Measurements from ENCODE around the gene HDAC9. TPM values are rescaled to one million over a fixed set of nuclear protein-coding genes. Genes with fewer than 3 reads are reported as not detected.

The HDAC9 gene
- total RNA-seq, 1 experiment from 2014 or later = 2.1 TPM

DNA sequence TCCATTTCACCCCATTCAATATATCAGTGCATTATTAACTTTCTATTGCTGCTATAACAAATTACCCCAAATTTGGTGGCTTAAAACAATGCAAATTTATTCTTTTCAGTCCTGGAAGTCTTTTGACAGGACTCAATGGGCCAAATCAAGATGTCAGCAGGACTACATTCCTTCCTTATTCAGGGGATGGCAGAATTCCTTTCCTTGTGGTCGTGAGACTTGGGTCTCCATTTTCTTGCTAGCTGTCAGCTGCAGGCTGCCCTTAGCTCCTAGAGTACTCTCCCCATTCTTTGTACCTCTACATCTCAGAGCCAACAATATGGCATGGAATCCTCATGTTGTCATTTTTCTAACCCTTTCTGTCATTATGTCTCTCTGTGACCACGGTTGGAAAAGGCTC, 310.6 kb downstream of the HDAC9 start:
- H3K36me3 ChIP-seq (replicated peaks; ENCODE audit: control insufficient read depth, insufficient read depth, low read length) = no peaks in the 10 kb centered on the region
- H3K27me3 ChIP-seq (ENCODE audit: control insufficient read depth, insufficient read depth, low read length) = no peaks in the 10 kb centered on the region
- DNase-seq = no peak
- no peak overlapping the region for H3K4me3 ChIP-seq (ENCODE audit: insufficient read depth, low read depth, low read length)

DNA sequence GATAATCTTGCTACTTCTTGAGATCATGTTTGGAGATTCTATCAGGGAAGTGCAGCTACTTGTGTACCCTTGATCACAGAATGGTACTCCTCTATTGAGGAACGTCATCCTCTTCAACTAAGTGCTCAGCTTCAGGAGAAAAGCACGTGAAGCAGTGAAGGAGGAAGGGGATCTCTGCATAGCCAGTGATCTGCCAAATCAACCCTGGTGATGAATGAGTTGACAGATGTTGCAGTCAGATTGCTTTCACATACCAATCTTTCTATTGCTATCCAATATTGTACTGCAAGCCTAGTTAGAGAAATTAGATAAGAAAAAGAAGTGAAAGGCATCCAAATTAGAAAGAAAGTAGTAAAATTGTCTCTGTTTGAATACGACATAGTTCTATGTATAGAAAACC, 312.5 kb downstream of the HDAC9 start:
- DNase-seq = no peak
- no peak overlapping the region for H3K4me3 ChIP-seq (ENCODE audit: insufficient read depth, low read depth, low read length)
- H3K27me3 ChIP-seq (ENCODE audit: control insufficient read depth, insufficient read depth, low read length) = no peaks in the 10 kb centered on the region

DNA sequence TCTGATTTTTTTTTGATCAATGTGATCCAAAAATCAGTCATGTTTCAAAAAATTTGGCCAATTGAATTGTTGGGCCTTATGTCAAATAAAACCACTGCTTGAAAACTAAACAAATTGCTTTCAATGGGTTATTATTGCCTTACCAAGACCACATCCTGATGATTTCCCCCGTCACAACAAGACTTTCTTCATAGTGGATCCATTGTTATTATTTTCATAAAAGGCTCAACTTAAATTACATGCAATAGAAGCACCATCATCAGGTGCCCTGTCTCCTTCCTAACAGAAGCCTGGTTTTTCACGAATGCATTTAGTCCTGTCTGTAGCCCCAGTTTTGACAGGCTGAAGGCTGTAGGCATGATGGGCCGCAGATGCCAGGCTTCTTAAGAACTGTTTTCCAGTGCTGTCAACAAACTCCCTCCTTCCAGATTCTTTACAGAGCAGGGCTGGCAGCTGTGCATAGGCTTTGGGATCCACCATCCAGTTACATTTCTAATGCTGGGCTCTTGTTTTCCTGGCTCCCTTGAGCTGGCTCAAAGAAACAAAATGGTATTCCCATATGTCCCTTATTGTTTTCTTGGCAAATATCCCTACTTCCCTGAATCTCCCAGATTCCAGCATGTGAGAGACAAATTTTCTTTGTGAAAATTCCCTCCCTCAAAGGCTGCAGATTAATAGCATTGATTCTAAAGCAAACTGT, 319.9 kb downstream of the HDAC9 start:
- H3K27me3 ChIP-seq (ENCODE audit: control insufficient read depth, insufficient read depth, low read length) = no peaks in the 10 kb centered on the region
- no peak for DNase-seq
- no peaks in the 10 kb centered on the region for H3K36me3 ChIP-seq (replicated peaks; ENCODE audit: control insufficient read depth, insufficient read depth, low read length)
- no peak overlapping the region for H3K4me3 ChIP-seq (ENCODE audit: insufficient read depth, low read depth, low read length)

More for the DNA sequence above, 312.5 kb downstream of the HDAC9 start:
- H3K36me3 ChIP-seq (replicated peaks; ENCODE audit: control insufficient read depth, insufficient read depth, low read length) = no peaks in the 10 kb centered on the region

DNA sequence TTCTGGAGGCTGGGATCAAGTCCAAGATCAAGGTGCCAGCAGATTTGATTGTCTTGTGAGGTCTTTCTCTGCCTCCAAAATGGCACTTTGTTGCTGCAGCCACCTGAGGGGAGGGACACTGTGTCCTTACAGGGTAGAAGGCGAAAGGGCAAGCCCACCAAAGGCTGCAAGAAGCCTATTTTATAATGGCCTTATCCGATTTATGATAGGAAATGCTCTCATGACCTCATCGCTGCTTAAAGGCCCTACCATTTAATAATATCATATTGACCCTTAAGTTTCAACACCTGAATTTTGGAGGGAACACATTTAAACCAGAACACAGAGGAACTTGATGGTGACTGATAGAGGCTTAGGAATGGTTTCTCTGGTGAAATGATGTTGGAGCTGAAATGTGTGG, 325.4 kb downstream of the HDAC9 start:
- Histone ChIP-seq H3K4me3 (ENCODE audit: insufficient read depth, low read depth, low read length) (no peak overlapping the region), H3K36me3 (replicated peaks; ENCODE audit: control insufficient read depth, insufficient read depth, low read length) (no peaks in the 10 kb centered on the region), H3K27me3 (ENCODE audit: control insufficient read depth, insufficient read depth, low read length) (no peaks in the 10 kb centered on the region)
- no peak for DNase-seq

DNA sequence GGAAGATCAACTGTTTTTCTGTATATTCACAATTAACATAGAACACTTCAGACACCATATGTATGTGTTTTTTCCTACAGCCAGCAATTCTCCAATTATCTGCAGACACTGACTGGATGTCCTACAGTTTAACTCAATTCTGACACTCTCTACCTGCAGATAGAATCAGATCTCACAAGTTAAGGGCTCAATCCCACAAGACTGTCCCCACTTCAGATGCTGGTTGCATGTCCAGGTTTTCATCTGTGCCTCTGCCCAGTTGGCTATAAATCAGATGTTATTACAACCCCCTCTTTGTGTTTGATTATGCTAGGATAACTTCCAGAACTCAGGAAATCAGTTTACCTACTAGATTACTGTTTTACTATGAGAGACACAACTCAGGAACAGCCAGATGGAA, 326.0 kb downstream of the HDAC9 start:
- no peaks in the 10 kb centered on the region for H3K36me3 ChIP-seq (replicated peaks; ENCODE audit: control insufficient read depth, insufficient read depth, low read length)
- H3K4me3 ChIP-seq (ENCODE audit: insufficient read depth, low read depth, low read length) = no peak overlapping the region
- H3K27me3 ChIP-seq (ENCODE audit: control insufficient read depth, insufficient read depth, low read length) = no peaks in the 10 kb centered on the region
- DNase-seq = no peak

DNA sequence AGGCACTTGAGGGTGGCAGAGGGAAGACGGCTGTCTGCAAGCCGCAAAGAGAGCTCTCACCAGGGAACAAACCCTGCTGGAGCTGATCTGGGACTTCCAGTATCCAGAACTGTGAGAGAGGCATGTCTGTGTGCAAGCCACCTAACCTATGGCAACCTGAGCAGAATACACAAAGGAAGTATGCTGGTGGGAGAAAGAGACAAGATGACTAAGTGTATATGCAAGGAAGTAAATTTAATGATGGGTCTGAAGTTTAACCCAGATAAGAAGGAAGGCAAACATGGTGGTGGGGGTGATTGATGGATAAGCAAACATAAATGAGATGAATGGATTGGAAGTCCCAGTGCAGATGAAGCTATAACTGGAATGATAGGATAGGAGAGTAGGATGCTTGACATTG, 328.6 kb downstream of the HDAC9 start:
- H3K4me3 ChIP-seq (ENCODE audit: insufficient read depth, low read depth, low read length) = no peak overlapping the region
- DNase-seq = no peak
- no peaks in the 10 kb centered on the region for H3K27me3 ChIP-seq (ENCODE audit: control insufficient read depth, insufficient read depth, low read length)

DNA sequence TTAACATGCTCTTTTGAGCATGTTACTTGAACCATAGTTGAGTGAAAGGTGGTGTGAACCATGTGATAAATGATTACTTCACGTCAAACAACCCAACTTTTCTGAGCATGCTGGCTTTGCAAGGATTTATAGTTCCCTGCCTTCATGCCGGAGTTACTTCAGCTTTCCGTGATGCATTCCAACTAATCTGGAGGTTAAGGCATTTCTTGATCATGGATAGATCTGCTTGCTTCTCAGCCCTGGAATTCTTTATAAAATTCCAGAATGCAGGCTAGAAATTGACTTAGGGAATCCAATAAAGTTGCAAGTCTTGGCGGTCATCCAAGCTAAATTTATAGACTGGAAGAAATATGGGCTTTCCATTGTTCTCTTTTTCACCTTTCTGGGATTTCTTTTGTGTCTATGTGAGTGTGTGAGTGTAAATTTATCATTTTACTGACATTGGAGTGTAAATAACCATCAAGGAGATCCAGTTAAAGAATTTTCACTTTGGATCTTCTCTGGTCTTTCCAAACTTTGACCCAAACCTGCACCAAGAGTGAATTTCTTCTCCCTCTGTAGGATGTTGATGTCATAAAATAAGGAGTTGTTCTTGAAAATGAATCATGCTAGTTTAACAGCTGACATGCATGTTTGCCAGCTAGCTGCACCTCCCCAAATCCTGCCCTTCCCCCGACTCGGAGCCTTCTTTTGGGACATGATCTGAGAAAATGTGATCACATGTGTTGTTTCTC, 332.9 kb downstream of the HDAC9 start:
- Histone ChIP-seq H3K36me3 (replicated peaks; ENCODE audit: control insufficient read depth, insufficient read depth, low read length) (no peaks in the 10 kb centered on the region), H3K4me3 (ENCODE audit: insufficient read depth, low read depth, low read length) (no peak overlapping the region)

More for the DNA sequence above, 328.6 kb downstream of the HDAC9 start:
- H3K36me3 ChIP-seq (replicated peaks; ENCODE audit: control insufficient read depth, insufficient read depth, low read length) = no peaks in the 10 kb centered on the region

DNA sequence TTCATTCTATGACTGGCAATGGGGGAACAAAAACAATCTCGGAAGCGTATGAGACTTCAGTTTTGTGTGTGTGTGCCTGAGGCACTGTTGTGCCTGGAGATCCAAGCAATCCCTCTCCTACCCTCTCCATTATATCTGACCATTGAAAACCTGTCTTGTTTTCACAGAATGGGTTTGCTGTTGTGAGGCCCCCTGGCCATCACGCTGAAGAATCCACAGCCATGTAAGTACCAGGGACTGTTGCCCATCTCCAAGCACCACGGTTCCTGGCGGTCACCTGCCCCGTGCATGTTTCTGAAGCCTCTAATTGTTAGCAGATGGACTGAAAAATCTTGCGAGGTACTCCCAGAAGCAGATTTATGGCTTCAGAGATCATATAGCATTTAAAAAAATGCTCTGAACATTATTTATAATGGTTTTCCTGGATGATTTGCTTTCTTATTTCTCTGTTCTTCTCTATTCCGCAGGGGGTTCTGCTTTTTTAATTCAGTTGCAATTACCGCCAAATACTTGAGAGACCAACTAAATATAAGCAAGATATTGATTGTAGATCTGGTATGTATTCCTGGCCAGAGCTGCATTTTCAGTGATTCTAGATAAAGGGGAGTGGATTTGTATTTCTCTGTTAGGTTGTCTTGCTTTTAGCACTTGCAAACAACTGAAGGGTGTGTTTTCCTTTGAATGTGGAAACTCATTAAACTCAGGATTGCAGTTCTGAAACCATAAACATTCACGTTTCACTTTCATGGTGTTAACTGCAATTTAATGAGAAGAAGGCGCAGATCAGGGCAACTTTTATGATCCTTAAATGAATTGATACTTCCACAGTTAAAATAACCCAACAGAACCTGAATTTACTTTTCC, 333.7 kb downstream of the HDAC9 start:
- no peak overlapping the region for H3K4me3 ChIP-seq (ENCODE audit: insufficient read depth, low read depth, low read length)
- no peaks in the 10 kb centered on the region for H3K27me3 ChIP-seq (ENCODE audit: control insufficient read depth, insufficient read depth, low read length)
- DNase-seq = no peak
- no peaks in the 10 kb centered on the region for H3K36me3 ChIP-seq (replicated peaks; ENCODE audit: control insufficient read depth, insufficient read depth, low read length)

More for the DNA sequence above, 332.9 kb downstream of the HDAC9 start:
- no peaks in the 10 kb centered on the region for H3K27me3 ChIP-seq (ENCODE audit: control insufficient read depth, insufficient read depth, low read length)
- DNase-seq = no peak

DNA sequence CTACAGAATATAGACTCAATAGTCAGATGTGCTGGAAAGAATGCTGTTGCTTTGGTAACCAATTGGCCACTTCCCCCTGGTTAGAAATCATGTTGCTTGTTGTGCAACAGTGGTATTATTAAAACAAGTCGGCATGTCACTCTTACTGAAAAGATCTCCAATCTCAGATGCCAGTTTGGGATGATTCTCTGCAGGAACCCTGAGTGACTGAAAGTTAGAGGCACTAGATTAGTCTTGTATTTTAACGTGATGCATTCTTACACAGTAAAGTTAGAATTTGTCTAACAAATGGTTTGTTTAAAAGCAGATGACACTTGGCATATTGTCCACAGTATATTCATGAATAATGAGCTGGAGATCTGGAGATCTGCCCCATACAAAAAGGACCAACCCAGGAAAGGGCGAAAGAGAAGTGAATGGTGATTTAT, 334.3 kb downstream of the HDAC9 start:
- DNase-seq = no peak
- no peaks in the 10 kb centered on the region for H3K27me3 ChIP-seq (ENCODE audit: control insufficient read depth, insufficient read depth, low read length)

DNA sequence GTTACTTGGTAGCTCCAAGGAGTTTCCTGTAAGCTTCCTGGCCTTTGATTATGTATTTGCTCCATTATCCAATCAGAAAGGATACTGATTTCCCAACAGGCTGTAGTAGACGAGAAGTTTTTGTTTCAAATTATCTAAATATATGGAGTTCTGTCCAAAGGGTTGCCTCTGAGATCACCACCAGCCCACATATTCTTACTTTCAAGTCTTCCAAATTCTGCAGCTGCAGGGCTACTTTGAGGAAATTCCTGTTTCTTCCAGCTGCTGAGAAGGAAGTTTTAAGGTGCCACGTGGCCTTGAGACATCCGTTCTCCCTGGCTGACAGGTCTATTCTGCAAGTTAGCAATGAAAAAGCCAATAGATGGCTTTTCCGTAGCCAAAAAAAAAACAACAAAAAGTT, 335.9 kb downstream of the HDAC9 start:
- DNase-seq = no peak
- no peaks in the 10 kb centered on the region for H3K36me3 ChIP-seq (replicated peaks; ENCODE audit: control insufficient read depth, insufficient read depth, low read length)

More for the DNA sequence above, 334.3 kb downstream of the HDAC9 start:
- H3K4me3 ChIP-seq (ENCODE audit: insufficient read depth, low read depth, low read length) = no peak overlapping the region
- no peaks in the 10 kb centered on the region for H3K36me3 ChIP-seq (replicated peaks; ENCODE audit: control insufficient read depth, insufficient read depth, low read length)

DNA sequence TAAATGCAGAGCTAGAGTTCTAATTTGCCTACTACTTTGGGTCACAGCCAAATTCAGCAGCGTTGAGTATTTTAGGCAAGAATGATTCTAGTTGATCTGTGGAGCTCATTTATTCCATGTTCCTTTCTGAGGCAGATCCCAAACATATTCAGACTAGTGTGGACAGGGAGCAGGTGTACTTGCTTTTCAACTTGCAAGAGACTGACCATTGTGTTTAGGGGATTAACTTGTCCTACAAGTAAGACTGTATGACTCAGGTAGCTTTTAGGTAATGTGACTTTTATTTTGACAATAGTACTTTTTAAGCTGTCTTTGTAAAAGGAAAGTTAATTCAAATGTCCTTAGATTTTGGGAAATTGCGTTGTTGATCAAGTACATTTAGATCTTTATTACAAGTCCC, 336.4 kb downstream of the HDAC9 start:
- no peak for DNase-seq
- no peaks in the 10 kb centered on the region for H3K36me3 ChIP-seq (replicated peaks; ENCODE audit: control insufficient read depth, insufficient read depth, low read length)
- no peak overlapping the region for H3K4me3 ChIP-seq (ENCODE audit: insufficient read depth, low read depth, low read length)
- H3K27me3 ChIP-seq (ENCODE audit: control insufficient read depth, insufficient read depth, low read length) = no peaks in the 10 kb centered on the region

More for the DNA sequence above, 335.9 kb downstream of the HDAC9 start:
- Histone ChIP-seq H3K4me3 (ENCODE audit: insufficient read depth, low read depth, low read length) (no peak overlapping the region), H3K27me3 (ENCODE audit: control insufficient read depth, insufficient read depth, low read length) (no peaks in the 10 kb centered on the region)

DNA sequence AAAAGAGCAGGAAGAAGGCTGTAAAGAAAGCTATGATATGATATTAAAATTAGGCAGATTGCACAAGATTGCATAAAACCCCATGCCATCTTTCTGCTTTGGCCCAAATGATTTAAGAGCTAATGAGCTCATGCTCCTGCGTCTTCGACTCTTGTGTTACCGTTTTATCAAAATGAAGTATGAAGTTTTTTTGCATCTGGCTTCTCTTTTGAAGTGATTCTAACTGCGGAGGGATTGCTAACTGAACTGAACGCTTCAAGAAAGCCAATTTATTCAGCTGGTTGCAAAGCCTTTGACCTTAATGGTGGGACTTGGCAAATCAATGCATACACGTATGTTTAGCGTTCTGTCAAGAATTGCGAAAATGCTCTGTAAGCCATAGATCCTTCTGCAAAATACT, 339.0 kb downstream of the HDAC9 start:
- no peaks in the 10 kb centered on the region for H3K36me3 ChIP-seq (replicated peaks; ENCODE audit: control insufficient read depth, insufficient read depth, low read length)
- no peaks in the 10 kb centered on the region for H3K27me3 ChIP-seq (ENCODE audit: control insufficient read depth, insufficient read depth, low read length)
- no peak overlapping the region for H3K4me3 ChIP-seq (ENCODE audit: insufficient read depth, low read depth, low read length)
- no peak for DNase-seq

DNA sequence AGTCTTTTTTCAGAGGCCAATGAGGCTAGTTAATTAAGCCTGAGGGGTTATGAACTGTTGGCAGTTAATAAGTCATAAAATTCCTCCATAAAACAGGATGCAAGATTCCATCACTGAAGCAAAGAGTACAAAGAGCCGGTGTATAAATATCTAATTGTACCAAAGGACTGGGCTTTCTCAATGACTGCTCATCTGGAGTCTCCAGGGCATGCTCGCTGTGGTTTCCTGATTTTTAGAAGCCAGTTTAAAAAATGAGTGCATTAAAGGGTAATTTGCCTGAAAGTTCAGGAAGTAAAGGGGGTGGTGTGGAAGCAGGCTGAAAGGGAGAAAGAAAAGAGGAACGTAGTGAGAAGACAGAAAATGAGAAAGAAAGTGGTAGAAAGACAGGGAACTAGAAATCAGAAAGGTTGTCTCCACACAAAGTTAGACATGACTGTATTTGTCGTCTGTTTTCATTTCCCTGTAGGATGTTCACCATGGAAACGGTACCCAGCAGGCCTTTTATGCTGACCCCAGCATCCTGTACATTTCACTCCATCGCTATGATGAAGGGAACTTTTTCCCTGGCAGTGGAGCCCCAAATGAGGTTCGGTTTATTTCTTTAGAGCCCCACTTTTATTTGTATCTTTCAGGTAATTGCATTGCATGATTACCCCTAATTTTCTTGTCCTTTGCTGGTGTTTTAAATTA, 339.6 kb downstream of the HDAC9 start:
- Histone ChIP-seq H3K4me3 (ENCODE audit: insufficient read depth, low read depth, low read length) (no peak overlapping the region), H3K36me3 (replicated peaks; ENCODE audit: control insufficient read depth, insufficient read depth, low read length) (no peaks in the 10 kb centered on the region), H3K27me3 (ENCODE audit: control insufficient read depth, insufficient read depth, low read length) (no peaks in the 10 kb centered on the region)
- no peak for DNase-seq

DNA sequence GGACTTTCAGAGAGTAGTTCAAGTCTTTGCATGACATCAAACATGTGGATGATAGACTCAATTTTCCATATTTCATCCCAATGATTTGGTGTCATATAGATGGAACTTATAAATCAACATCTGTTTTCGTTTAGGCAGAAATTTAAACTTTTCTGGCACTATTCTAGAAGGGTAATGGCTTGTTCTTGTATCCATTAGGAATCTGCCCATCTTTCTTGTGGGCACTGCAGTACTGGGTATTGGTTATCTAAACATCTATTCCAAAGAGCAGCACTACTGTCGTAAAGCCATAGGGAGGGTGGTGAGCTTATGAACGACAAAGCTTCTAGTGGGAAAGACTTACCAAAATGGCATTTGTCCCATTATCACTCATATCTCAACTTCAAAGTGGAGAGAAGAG, 348.4 kb downstream of the HDAC9 start:
- DNase-seq = no peak
- H3K27me3 ChIP-seq (ENCODE audit: control insufficient read depth, insufficient read depth, low read length) = no peaks in the 10 kb centered on the region
- H3K4me3 ChIP-seq (ENCODE audit: insufficient read depth, low read depth, low read length) = no peak overlapping the region
- H3K36me3 ChIP-seq (replicated peaks; ENCODE audit: control insufficient read depth, insufficient read depth, low read length) = no peaks in the 10 kb centered on the region
